H9 (cell line): ENCODE results near the gene VPS51. TPM values are rescaled to one million over a fixed set of nuclear protein-coding genes. Genes with fewer than 3 reads are reported as not detected.

Source experiments
- DNase-seq: peaks from one replicate; pipeline ENCODE4 v3.0.0-alpha.2; 2017
- H2AFZ ChIP-seq: one replicate; pipeline ENCODE4 v1.6.1; 2013; ENCODE audit warnings: mild to moderate bottlenecking, low read length, control low read depth, moderate library complexity
- H2AK5ac ChIP-seq: 2 replicates; pipeline ENCODE4 v1.6.1; 2013; ENCODE audit warnings: low read length, control low read depth, mixed read lengths; ENCODE audit not compliant: insufficient read length
- H2BK120ac ChIP-seq: one replicate; pipeline ENCODE4 v1.6.1; 2013; ENCODE audit warnings: low read depth, mild to moderate bottlenecking, low read length, control low read depth, inconsistent platforms; ENCODE audit not compliant: poor library complexity, severe bottlenecking
- H2BK12ac ChIP-seq: 2 replicates; pipeline ENCODE4 v1.6.1; 2013; ENCODE audit warnings: low read length, control low read depth, mixed read lengths, low read depth; ENCODE audit not compliant: insufficient read length
- H2BK15ac ChIP-seq: 2 replicates; pipeline ENCODE4 v1.6.1; 2013; ENCODE audit warnings: low read depth, low read length, control low read depth
- H2BK20ac ChIP-seq: one replicate; pipeline ENCODE4 v1.6.1; 2013; ENCODE audit warnings: low read depth, mild to moderate bottlenecking, low read length, control low read depth, inconsistent platforms; ENCODE audit not compliant: poor library complexity, severe bottlenecking
- H2BK5ac ChIP-seq: 2 replicates; pipeline ENCODE4 v1.6.1; 2013; ENCODE audit warnings: low read length, control low read depth, mixed read lengths; ENCODE audit not compliant: insufficient read length
- H3K14ac ChIP-seq: 2 replicates; pipeline ENCODE4 v1.6.1; 2013; ENCODE audit warnings: low read length, control low read depth; ENCODE audit not compliant: insufficient read depth
- H3K18ac ChIP-seq: 2 replicates; pipeline ENCODE4 v1.6.1; 2013; ENCODE audit warnings: low read depth, mild to moderate bottlenecking, mixed read lengths, low read length, control low read depth; ENCODE audit not compliant: insufficient read length
- H3K23ac ChIP-seq: 2 replicates; pipeline ENCODE4 v1.6.1; 2013; ENCODE audit warnings: low read length, control low read depth, mixed read lengths, low read depth; ENCODE audit not compliant: insufficient read length
- H3K23me2 ChIP-seq: 2 replicates; pipeline ENCODE4 v1.6.1; 2013; ENCODE audit warnings: low read depth, mild to moderate bottlenecking, mixed read lengths, low read length, control low read depth; ENCODE audit not compliant: insufficient read length, poor library complexity, severe bottlenecking
- H3K27ac ChIP-seq: 2 replicates; pipeline ENCODE4 v1.5.1; 2013; ENCODE audit warnings: low read length, control low read depth, mixed read lengths, low read depth; ENCODE audit not compliant: insufficient read length
- H3K27me3 ChIP-seq: 2 replicates; pipeline ENCODE4 v1.6.1; 2013; ENCODE audit warnings: low read length, control low read depth, inconsistent platforms; ENCODE audit not compliant: insufficient read depth
- H3K4ac ChIP-seq: 2 replicates; pipeline ENCODE4 v1.6.1; 2013; ENCODE audit warnings: low read depth, mild to moderate bottlenecking, control low read depth, inconsistent platforms, low read length, moderate library complexity
- H3K4me1 ChIP-seq: 2 replicates; pipeline ENCODE4 v1.6.1; 2013; ENCODE audit warnings: low read length, control low read depth, inconsistent platforms; ENCODE audit not compliant: insufficient read depth
- H3K4me2 ChIP-seq: 2 replicates; pipeline ENCODE4 v1.6.1; 2013; ENCODE audit warnings: low read length, control low read depth, mixed read lengths; ENCODE audit not compliant: insufficient read length, insufficient read depth
- H3K56ac ChIP-seq: 2 replicates; pipeline ENCODE4 v1.6.1; 2013; ENCODE audit warnings: low read depth, mild to moderate bottlenecking, mixed read lengths, low read length, control low read depth; ENCODE audit not compliant: insufficient read length
- H3K79me1 ChIP-seq: 2 replicates; pipeline ENCODE4 v1.6.1; 2013; ENCODE audit warnings: low read depth, mild to moderate bottlenecking, moderate library complexity, low read length, control low read depth, inconsistent platforms; ENCODE audit not compliant: insufficient read depth, poor library complexity, severe bottlenecking
- H3K79me2 ChIP-seq: 2 replicates; pipeline ENCODE4 v1.6.1; 2013; ENCODE audit warnings: low read length, control low read depth, inconsistent platforms; ENCODE audit not compliant: insufficient read depth
- H3K9ac ChIP-seq: 2 replicates; pipeline ENCODE4 v1.6.1; 2013; ENCODE audit warnings: low read length, control low read depth, mixed read lengths; ENCODE audit not compliant: insufficient read length; ENCODE audit errors: extremely low read depth
- H3K9me3 ChIP-seq: one replicate; pipeline ENCODE4 v1.6.1; 2013; ENCODE audit warnings: low read depth, low read length, inconsistent platforms; ENCODE audit not compliant: control insufficient read depth
- H3T11ph ChIP-seq: one replicate; pipeline ENCODE4 v1.6.1; 2013; ENCODE audit warnings: mild to moderate bottlenecking, low read length, control low read depth, inconsistent platforms
- H4K20me1 ChIP-seq: one replicate; pipeline ENCODE4 v1.6.1; 2013; ENCODE audit not compliant: control insufficient read depth, insufficient read length, insufficient read depth
- H4K5ac ChIP-seq: 2 replicates; pipeline ENCODE4 v1.6.1; 2013; ENCODE audit warnings: low read depth, mild to moderate bottlenecking, mixed read lengths, low read length, control low read depth; ENCODE audit not compliant: insufficient read length
- H4K8ac ChIP-seq: replicated peaks from 2 replicates; pipeline ENCODE4 v1.6.1; 2013; ENCODE audit warnings: low read length, control low read depth, mixed read lengths, low read depth; ENCODE audit not compliant: insufficient read length
- H4K91ac ChIP-seq: 2 replicates; pipeline ENCODE4 v1.6.1; 2013; ENCODE audit warnings: low read depth, mild to moderate bottlenecking, moderate library complexity, mixed read lengths, low read length, control low read depth; ENCODE audit not compliant: insufficient read length
- H3K27ac Mint-ChIP-seq, 3 experiments: 2 replicates in 2 of 3; 3 replicates in 1 of 3; pipeline ENCODE4 v1.8.0; 2020 to 2021; ENCODE audit warnings: mixed read lengths in 3 of 3, mild to moderate bottlenecking in 1 of 3, moderate library complexity in 1 of 3
- H3K27me3 Mint-ChIP-seq: 2 replicates; pipeline ENCODE4 v1.8.0; 2021; ENCODE audit warnings: low read depth, mild to moderate bottlenecking, moderate library complexity, mixed read lengths
- H3K36me3 Mint-ChIP-seq, 3 experiments: 2 replicates in 2 of 3; 3 replicates in 1 of 3; pipeline ENCODE4 v1.8.0; 2020 to 2021; ENCODE audit warnings: low read depth in 3 of 3, mixed read lengths in 3 of 3; ENCODE audit not compliant: insufficient read depth in 1 of 3
- H3K4me1 Mint-ChIP-seq, 2 experiments: 2 replicates each; pipeline ENCODE4 v1.8.0; 2020; ENCODE audit warnings: mixed read lengths in 2 of 2
- H3K4me3 Mint-ChIP-seq, 2 experiments: 2 replicates in 1 of 2; 3 replicates in 1 of 2; pipeline ENCODE4 v1.8.0; 2020 to 2021; ENCODE audit warnings: mild to moderate bottlenecking in 2 of 2, mixed read lengths in 2 of 2, moderate library complexity in 1 of 2
- H3K9me3 Mint-ChIP-seq, 2 experiments: 2 replicates in 1 of 2; 3 replicates in 1 of 2; pipeline ENCODE4 v1.8.0; 2020; ENCODE audit warnings: mild to moderate bottlenecking in 2 of 2, mixed read lengths in 2 of 2, moderate library complexity in 1 of 2
- WGBS: extraction: QIAGEN DNeasy Blood & Tissue Kit; methylation state at CpG from one replicate; pipeline ENCODE4 v1.1.7; 2013; ENCODE audit warnings: missing lambda C conversion rate, low lambda C conversion rate, mixed read lengths; ENCODE audit not compliant: insufficient read length; ENCODE audit errors: extremely low coverage; 5-methylcytosine and 5-hydroxymethylcytosine counted together
- total RNA-seq: library from RNA; stranded (reverse); gene quantifications from 2 replicates; pipeline ENCODE4 v1.2.1, GENCODE V29; 2021
- TF ChIP-seq, protein P1 (sequence below): fragments of 200-600 bp; sonication (generic); conservative IDR thresholded peaks from 3 replicates; pipeline ENCODE4 v1.8.0; 2021; ENCODE audit warnings: antibody characterized with exemption, mild to moderate bottlenecking

The VPS51 gene
- total RNA-seq, 1 experiment from 2014 or later = 94.7 TPM

- no peak overlapping the region; a peak in 2 of 7 replicates for H3K27ac Mint-ChIP-seq
These were observed 35.4 kb downstream of the VPS51 start for GRCh38 chr11:65131417-65131776.

More at GRCh38 chr11:65131417-65131776, 35.4 kb downstream of the VPS51 start:
- Histone ChIP-seq H2BK20ac (no peak overlapping the region), H3K14ac (no peak overlapping the region), H2BK120ac (no peak overlapping the region), H2BK12ac (no peak overlapping the region), H3K23ac (no peak overlapping the region), H3K79me1 (no peaks in the 10 kb centered on the region), H3K4me1 (no peaks in the 10 kb centered on the region), H3K4ac (no peak overlapping the region), H3K79me2 (no peaks in the 10 kb centered on the region), H4K8ac (no peak overlapping the region), H3K27ac (no peak overlapping the region), H3T11ph (no peak overlapping the region), H4K20me1 (no peaks in the 10 kb centered on the region), H3K23me2 (peaks cover 14% of the 10 kb centered on the region), H3K56ac (no peak overlapping the region), H3K4me2 (no peak overlapping the region), H4K5ac (no peak overlapping the region), H2AK5ac (no peak overlapping the region), H3K9ac (no peak overlapping the region), H3K27me3 (no peaks in the 10 kb centered on the region), H4K91ac (no peak overlapping the region), H2AFZ (no peak overlapping the region), H2BK5ac (no peak overlapping the region), H3K9me3 (no peaks in the 10 kb centered on the region), H3K18ac (no peak overlapping the region), H2BK15ac (no peak overlapping the region)
- H3K27me3 Mint-ChIP-seq = no peaks in the 10 kb centered on the region
- H3K4me1 Mint-ChIP-seq = peaks cover 17 to 22% of the 10 kb centered on the region in 2 experiments
- H3K4me3 Mint-ChIP-seq = no peak overlapping the region
- no peak for DNase-seq
- H3K9me3 Mint-ChIP-seq = no peaks in the 10 kb centered on the region; a peak in 1 of 5 replicates
- TF ChIP-seq, protein P1, sequence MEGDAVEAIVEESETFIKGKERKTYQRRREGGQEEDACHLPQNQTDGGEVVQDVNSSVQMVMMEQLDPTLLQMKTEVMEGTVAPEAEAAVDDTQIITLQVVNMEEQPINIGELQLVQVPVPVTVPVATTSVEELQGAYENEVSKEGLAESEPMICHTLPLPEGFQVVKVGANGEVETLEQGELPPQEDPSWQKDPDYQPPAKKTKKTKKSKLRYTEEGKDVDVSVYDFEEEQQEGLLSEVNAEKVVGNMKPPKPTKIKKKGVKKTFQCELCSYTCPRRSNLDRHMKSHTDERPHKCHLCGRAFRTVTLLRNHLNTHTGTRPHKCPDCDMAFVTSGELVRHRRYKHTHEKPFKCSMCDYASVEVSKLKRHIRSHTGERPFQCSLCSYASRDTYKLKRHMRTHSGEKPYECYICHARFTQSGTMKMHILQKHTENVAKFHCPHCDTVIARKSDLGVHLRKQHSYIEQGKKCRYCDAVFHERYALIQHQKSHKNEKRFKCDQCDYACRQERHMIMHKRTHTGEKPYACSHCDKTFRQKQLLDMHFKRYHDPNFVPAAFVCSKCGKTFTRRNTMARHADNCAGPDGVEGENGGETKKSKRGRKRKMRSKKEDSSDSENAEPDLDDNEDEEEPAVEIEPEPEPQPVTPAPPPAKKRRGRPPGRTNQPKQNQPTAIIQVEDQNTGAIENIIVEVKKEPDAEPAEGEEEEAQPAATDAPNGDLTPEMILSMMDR = no peak
- no CpG with 5 or more reads among the region's 3 CpGs for WGBS
- H3K36me3 Mint-ChIP-seq = peaks cover 8 to 46% (median 42%) of the 10 kb centered on the region in 3 experiments; a peak in 6 of 7 replicates
